AG04449 (cell line): ENCODE data around the gene TGFBI.

Experiments used
- CTCF ChIA-PET: fragments of 350-600 bp; formaldehyde crosslinking; extraction: SDS; loops from one replicate; lab custom pipeline; 2021; ENCODE audit warnings: antibody characterized with exemption; lab: Yijun Ruan, JAX
- POLR2A ChIA-PET: fragments of 400-600, 350-600 bp; formaldehyde crosslinking; extraction: SDS; loops from one replicate; lab custom pipeline; 2020; ENCODE audit warnings: antibody characterized with exemption, inconsistent platforms; lab: Yijun Ruan, JAX
- DNase-seq: peaks from one replicate; pipeline ENCODE4 v3.0.0-alpha.2; 2010; ENCODE audit warnings: low read depth, low spot score
- H3K4me3 ChIP-seq: 2 replicates; pipeline ENCODE4 v1.5.1; 2011; ENCODE audit warnings: low read depth, mild to moderate bottlenecking, control low read depth, low read length
- CTCF ChIP-seq: IDR thresholded peaks from one replicate; pipeline ENCODE4 v1.5.1; 2011; ENCODE audit warnings: mild to moderate bottlenecking, moderate library complexity, low read length, control low read depth, inconsistent platforms; ENCODE audit not compliant: insufficient read depth; ENCODE audit errors: missing control alignments

TGFBI gene

DNA sequence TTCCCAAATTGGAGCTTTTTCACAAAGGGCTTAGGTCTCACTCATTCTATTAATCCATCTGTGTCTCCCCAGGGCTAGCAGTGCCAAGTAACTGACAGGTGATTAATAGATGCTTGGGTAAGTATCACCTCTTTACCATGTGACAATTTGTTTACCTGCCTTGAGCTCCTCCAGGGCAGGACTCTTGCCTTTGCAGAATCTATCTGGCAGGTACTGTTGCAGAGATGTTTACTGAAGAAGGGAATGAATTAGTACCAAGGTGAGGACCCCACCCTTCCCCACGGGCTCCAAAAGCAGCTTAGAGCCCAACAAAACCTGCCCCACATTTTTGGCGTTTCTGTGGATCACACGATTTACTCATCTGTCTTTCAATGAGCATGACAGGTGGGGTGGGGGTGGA lies 698 bp upstream of the TGFBI start:
- no peak overlapping the region for H3K4me3 ChIP-seq
- POLR2A ChIA-PET: interaction anchor here (0.7 to 2.0 kb wide), 18 partner anchors 9 to 77 kb away, joined by 3 to 20 read pairs (median 6); no protein-coding TSS in a partner anchor
- TF ChIP-seq CTCF: no peak
- no peak for DNase-seq
- CTCF ChIA-PET: interaction anchor here (0.7 to 4.7 kb wide), 12 partner anchors 8 to 146 kb away, joined by 3 to 24 read pairs (median 3); no protein-coding TSS in a partner anchor

DNA sequence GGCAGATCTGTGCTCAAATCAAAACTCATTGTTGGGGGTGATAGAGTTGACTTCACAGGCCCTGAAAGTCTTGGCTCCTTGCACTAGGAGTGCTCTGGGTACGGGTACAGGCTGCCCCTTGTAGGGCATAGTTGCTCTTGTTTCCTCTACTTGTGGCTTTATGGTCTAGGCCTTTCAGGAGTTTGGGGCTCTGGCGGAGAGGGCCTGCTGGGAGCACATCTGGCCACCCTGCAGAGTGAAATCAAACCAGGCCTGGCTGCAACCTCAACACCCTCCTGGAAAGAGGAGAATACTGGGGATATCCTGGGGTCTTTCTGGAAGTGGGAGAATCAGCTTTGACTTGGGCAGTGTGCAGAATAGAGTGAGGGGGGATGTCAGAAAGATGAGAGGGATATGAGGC lies 1.5 kb downstream of the TGFBI start:
- ChIA-PET CTCF (interaction anchor here (0.9 to 2.0 kb wide), 7 partner anchors 10 to 87 kb away, joined by 3 to 16 read pairs (median 4); no protein-coding TSS in a partner anchor), POLR2A (interaction anchor here (0.8 to 2.7 kb wide), 7 partner anchors 8 to 36 kb away, joined by 4 to 10 read pairs (median 6); no protein-coding TSS in a partner anchor)
- peak overlapping the region; percentile 82 for H3K4me3 ChIP-seq
- no peak for DNase-seq
- TF ChIP-seq CTCF: no peak

- H3K4me3 ChIP-seq: peak overlapping the region; percentile 82
- ChIA-PET POLR2A (interaction anchor here (0.8 to 2.7 kb wide), 8 partner anchors 8 to 37 kb away, joined by 3 to 10 read pairs (median 4); no protein-coding TSS in a partner anchor), CTCF (interaction anchor here (0.8 to 2.1 kb wide), 13 partner anchors 9 to 143 kb away, joined by 3 to 16 read pairs (median 4); no protein-coding TSS in a partner anchor)
- no peak for DNase-seq
- TF ChIP-seq CTCF: no peak
These were observed 2.3 kb downstream of the TGFBI start for GRCh38 chr5:136030956-136031611.

DNA sequence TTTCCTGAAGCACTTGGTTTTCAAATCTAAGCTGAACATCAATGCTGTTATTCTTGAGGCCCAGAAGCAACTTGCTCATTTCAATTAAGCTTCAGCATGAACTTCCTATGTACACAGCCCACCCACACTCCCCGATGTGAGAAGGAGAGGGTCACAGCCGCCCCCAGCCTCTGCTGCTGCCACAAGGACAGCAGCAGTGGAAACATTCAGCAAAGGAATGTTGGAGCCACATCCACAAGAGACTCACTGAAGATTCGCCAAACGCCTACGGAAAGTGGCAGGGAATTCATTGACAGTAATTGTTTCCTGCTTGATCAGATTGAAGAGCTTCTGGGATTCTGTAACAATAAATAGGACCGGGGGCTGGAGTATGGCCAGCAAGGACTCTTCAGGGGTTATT lies 2.9 kb downstream of the TGFBI start:
- POLR2A ChIA-PET: interaction anchor here (0.6 to 3.2 kb wide), 13 partner anchors 9 to 38 kb away, joined by 3 to 16 read pairs (median 3); no protein-coding TSS in a partner anchor
- peak overlapping the region; percentile 82 for H3K4me3 ChIP-seq
- DNase-seq: no peak
- no peak for TF ChIP-seq CTCF
- CTCF ChIA-PET: interaction anchor here (0.8 to 2.1 kb wide), 12 partner anchors 8 to 143 kb away, joined by 3 to 16 read pairs (median 4); no protein-coding TSS in a partner anchor

- POLR2A ChIA-PET: interaction anchor here (0.6 to 3.2 kb wide), 7 partner anchors 9 to 39 kb away, joined by 3 to 16 read pairs (median 7); no protein-coding TSS in a partner anchor
- peak overlapping the region; percentile 82 for H3K4me3 ChIP-seq
- CTCF ChIA-PET: interaction anchor here (0.7 to 2.1 kb wide), 5 partner anchors 9 to 87 kb away, joined by 3 to 7 read pairs (median 5); no protein-coding TSS in a partner anchor
- TF ChIP-seq CTCF: no peak
- no peak for DNase-seq
These were observed 3.8 kb downstream of the TGFBI start for GRCh38 chr5:136032564-136032963.

GRCh38 chr5:136033234-136033633 lies 4.4 kb downstream of the TGFBI start:
- no peak for TF ChIP-seq CTCF
- CTCF ChIA-PET: interaction anchor here (0.7 to 1.7 kb wide), 4 partner anchors 8 to 88 kb away, joined by 3 to 7 read pairs (median 4); no protein-coding TSS in a partner anchor
- no peak overlapping the region; the same call in 1 of the 2 replicates for H3K4me3 ChIP-seq
- no peak for DNase-seq
- POLR2A ChIA-PET: interaction anchor here (1.7 to 3.2 kb wide), 4 partner anchors 10 to 25 kb away, joined by 4 to 16 read pairs (median 8); no protein-coding TSS in a partner anchor
